ENCODE measurements around the gene DNLZ.

Gene DNLZ

DNA sequence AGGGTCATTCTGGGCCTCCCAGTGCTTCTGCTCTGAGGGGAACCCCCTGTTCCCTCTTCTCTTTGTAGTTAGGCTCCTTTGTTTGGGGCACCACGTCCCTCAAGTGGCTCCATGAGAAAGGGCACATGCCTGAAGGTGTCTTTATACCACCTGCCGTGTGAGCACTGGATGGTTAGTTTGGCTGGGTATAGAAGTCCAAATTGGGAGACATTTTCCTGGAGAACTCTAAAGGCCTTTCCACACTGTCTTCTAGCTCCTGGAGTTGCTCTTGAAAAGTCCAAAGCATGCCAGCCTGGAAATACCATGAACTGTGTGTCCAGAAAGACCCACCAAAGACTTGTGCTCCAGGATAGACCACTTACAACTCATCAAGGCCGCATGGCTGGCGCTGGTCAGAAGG lies 48.6 kb downstream of the DNLZ start:
- DNase-seq, result no peak

DNA sequence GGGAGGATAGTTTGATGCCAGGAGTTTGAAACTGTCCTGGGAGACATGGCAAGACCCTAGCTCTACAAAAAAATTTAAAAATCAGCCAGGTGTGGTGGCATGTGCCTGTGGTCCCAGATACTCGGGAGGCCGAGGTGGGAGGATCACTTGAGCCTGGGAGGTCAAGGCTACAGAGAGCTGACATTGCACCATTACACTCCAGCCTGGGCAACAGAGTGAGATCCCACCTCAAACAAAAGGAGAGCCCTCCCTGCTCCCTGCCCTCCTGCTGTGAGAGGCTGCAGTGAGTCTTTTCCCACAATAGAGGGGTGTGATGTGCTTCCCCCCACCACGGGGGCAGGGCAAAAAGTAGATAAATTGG lies 49.5 kb downstream of the DNLZ start:
- no peak for DNase-seq

GRCh38 chr9:136313111-136314055 lies 50.2 kb downstream of the DNLZ start:
- no peak for DNase-seq

DNA sequence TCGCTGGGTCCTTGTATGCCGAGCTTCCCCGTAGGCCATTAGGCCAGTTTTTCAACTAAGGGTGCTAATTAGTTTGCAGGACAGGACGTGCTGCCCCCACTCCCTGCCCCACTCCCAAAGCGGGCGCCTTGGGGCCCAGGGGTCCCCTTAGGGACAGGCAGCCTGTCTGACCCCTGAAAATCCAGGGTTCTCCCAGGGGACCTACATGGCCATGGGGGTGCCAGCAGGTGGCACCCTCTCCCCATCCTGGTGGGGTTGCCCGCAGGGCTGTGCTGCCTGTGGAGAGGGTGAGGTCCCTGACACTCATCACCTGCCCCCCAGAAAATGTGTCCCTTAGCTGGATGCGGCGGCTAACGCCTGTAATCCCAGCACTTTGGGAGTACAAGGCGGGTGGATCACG lies 51.1 kb downstream of the DNLZ start:
- peak; percentile 24 for DNase-seq

- DNase-seq, result no peak
These were observed 51.6 kb downstream of the DNLZ start for GRCh38 chr9:136312009-136312375.

GRCh38 chr9:136311051-136312008 lies 52.2 kb downstream of the DNLZ start:
- no peak for DNase-seq

GRCh38 chr9:136310273-136311030 lies 53.1 kb downstream of the DNLZ start:
- no peak for DNase-seq

GRCh38 chr9:136309806-136310220 lies 53.7 kb downstream of the DNLZ start:
- DNase-seq, result no peak

Measured in activated CD4-positive, alpha-beta T cell treated with anti-CD3 and anti-CD28 coated beads for 1 hour (primary cell).